ENCODE results near the gene TIPARP.
"Not testable (repeated sequence)": the region's sequence is repeated elsewhere in the genome, so short reads cannot be mapped to it uniquely, and the experiment has no call there.

The TIPARP gene

GRCh38 chr3:156720826-156721225, 46.4 kb downstream of the TIPARP start:
- DNase-seq, result no peak

- no peak for DNase-seq
These were observed 47.6 kb downstream of the TIPARP start for GRCh38 chr3:156721687-156722618.

DNA sequence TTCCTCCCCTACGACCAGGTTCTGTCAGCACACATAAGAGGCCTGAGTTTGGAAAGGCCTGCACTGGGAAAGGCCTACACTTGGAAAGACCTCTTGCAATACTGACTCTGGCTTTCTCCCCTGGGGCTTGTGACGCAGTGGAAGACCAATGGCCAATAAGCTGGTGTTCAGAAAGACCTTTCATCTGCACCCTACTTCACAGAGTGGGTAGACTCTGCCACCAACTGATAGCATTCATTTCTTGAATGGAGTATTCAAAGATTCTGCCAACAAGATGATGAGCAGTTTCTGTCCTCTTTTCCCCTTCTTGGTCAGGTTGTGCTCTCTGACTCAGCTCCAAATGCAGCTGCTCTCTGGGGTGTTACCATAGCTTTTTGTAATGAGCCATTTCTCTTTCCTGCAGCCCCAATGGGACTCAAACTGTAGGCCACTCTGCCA, 48.8 kb downstream of the TIPARP start:
- no peak for DNase-seq

GRCh38 chr3:156725682-156726081, 51.3 kb downstream of the TIPARP start:
- DNase-seq, result no peak

DNA sequence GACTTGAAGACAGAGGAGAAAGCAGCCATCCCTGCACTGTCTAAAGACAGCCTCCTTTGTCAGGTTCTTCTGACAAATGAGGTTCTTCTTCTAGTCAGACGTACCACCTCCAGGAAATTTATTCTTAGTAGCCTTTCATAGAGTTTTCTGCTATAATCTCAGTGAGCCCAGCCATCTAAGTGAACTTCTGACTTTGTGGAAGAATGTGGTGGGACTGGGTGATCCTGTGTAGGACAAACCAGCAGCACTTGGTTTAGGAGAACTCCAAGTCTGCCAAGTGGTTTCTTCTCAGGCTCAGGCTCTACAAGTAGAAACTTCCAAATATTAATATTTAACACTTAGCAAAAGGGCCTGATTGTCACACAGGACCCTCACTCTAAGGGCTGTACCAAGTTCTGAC, 52.1 kb downstream of the TIPARP start:
- no peak for DNase-seq

DNA sequence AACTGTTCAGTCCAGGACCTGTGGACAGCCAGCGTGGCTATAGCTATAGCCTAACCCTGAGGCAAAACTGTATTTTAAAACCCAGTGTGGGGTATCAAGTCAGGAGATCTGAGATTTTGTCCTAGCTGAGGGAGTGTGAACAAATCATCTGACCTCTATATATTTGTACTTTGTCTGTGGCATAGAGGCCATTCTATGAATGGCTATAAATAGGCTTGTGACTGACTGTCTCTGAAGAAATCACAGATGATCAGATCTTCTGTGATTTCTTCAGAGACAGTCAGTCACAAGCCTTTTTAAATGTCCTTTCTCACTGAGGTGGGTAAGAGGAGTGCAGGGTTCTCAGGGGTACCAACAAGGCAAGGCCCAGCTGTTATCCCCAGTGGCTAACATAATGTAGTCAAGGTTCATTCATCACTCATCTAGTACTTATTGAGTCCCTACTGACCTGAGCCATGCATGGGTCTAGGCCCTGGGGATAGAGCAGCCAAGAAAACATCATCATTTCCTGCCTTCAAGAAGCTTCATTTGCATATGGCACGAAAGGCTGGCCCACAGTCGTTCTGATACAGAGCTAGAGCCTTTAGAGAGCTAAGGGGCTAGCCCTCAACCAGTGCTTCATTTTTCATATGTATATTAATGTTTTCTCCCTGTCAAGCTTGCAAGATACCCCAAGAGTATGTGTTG, 53.3 kb downstream of the TIPARP start:
- DNase-seq, result no peak

GRCh38 chr3:156728267-156728985, 54.0 kb downstream of the TIPARP start:
- no peak for DNase-seq

GRCh38 chr3:156729460-156730179, 55.2 kb downstream of the TIPARP start:
- no peak for DNase-seq

DNA sequence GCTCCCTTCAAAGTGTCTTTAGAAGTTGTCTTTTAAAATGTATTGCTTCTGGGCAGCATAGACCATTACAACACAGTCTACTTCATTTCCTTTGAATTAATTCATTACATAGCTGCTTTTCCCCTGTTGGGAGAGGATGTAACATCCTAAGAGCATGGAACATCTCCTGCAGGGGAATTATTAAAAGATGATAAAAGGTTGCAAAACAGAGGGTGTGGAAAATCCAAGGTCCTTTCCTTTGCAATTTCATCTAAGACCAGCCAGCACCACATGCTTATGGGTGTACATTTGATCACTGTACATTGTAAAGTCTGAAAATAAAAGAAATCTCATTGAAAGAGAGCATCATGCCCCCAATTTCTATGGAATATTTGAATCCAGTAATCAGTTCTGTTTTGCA, 57.4 kb downstream of the TIPARP start:
- no peak for DNase-seq

DNA sequence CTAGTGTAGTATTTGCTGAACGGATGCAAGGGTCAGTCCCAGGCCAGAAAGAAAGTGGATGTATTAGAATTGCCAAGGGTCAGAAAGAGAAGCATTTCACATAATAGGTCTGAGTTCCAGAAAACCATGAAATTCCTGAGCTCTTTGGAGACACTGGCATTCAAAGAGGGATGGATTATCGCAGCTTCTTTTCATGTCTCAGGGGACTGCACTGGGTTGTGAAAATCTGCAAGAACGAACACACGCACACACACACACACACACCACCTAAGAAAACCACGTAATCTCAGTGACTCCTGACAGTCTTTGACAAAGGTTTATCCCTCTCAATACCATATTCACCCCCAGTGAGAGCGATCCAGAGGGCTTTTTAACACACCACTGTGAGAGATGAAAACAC, 57.9 kb downstream of the TIPARP start:
- no peak for DNase-seq

GRCh38 chr3:156732715-156733421, 58.5 kb downstream of the TIPARP start:
- DNase-seq, result no peak

DNA sequence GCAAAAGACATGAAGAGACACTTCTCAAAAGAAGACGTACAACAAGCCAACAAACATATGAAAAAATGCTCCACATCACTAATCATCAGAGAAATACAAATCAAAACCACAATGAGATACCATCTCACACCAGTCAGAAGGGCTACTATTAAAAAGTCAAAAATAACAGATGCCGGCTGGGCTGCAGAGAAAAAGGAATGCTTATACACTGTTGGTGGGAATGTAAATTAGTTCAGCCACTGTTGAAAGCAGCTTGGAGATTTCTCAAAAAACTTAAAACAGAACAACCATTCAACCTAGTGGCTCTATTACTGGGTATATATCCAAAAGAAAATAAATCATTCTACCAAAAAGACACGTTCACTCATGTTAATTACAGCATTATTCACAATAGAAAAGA, 60.3 kb downstream of the TIPARP start:
- not testable (repeated sequence) for DNase-seq

- no peak for DNase-seq
These were observed 61.1 kb downstream of the TIPARP start for GRCh38 chr3:156735471-156735870.

GRCh38 chr3:156737049-156737448, 62.7 kb downstream of the TIPARP start:
- DNase-seq, result not testable (repeated sequence)

DNA sequence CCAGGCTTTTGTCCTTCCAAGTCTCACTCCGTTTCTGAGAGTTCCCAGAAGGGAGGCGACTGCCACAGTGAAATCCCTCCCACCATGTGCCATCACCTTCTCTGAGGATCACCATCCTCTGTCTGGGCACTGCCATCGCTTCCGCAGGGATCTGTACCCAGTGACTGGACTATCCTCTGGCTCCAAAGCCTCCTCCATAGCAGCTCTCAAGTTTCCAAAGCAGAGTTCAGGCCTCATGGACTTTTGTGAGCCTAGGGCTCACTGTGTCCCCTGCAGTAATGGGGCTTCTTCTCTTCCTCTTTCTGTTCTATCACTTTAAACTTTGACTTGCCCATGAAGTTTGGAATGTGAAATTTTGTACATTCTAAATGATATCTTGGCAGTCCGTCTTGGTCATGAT, 63.9 kb downstream of the TIPARP start:
- no peak for DNase-seq

DNA sequence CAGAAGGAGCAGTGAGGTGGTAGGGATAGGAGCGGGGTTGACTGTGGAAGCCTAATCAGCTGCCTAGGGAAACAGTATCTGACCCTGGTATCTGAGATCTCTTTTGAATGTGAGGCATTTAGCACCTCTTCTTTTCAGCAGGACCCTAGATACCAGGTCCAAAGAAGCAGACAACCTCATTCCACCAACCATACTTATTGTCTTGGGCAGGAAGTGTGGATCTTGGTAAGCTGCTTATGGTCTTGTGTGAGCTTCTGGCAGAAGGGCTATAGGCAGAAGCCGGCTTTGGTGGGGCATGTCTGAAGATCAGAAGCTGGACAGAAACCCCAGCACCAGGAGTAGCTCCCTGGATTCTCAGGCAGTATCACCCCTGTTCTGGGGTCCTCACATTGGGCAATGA, 65.6 kb downstream of the TIPARP start:
- DNase-seq, result no peak

GRCh38 chr3:156740581-156740980, 66.2 kb downstream of the TIPARP start:
- not testable (repeated sequence) for DNase-seq

DNA sequence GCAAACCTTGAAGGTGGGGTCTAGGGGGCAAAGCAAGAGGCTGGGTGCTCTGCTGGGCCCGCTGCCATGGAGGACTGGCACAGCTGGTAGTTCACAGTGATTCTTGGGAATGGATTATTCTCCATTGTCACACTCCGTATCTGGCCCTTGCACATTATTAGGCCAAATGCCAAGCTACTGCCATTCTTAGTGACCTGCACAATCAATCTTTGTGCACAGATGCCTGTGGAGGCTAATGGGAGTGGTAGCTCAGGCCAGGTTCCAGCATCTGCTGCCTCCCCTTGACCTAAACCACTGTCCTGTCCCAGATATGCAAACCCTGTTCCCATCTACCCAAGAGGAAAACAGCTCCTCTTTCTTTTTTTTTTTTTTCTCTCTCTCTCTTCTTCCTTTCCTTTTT, 67.5 kb downstream of the TIPARP start:
- no peak for DNase-seq

DNA sequence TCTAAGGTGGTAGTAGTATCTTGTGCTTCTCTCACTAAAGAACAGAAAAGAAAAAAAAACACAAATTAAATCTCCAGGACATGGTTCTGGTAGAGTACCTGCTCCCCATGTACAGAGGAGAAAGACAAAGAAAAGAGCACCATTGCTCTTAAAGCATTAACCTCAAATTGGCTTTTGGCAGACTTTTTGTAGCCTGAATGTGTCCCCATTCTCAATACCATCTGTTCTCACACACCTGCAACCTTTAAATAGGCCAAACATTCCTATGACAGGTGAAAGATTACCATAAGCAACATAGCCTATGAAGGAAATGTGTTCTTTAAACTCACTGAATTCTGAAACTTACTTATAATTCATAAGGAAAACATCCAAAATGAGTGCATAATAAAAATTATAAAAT, 68.0 kb downstream of the TIPARP start:
- no peak for DNase-seq

- DNase-seq, result no peak
These were observed 69.5 kb downstream of the TIPARP start for GRCh38 chr3:156743859-156744258.

DNA sequence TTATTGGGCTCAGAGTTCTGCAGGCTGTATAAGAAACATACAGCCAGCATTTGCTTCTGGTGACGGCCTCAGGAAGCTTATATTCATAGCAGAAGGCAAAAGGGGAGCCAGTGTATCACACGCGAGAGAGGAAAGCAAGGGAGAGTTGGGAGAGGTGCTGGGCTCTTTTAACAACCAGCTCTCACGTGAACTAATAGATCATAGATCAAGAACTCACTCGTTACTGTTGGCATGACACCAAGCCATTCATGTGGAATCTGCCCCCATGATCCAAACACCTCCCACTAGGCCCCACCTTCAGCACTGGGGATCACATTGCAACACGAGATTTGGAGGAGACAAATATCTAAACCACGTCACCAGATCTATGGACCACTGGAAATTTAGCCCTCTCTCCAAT, 70.2 kb downstream of the TIPARP start:
- DNase-seq, result no peak

DNA sequence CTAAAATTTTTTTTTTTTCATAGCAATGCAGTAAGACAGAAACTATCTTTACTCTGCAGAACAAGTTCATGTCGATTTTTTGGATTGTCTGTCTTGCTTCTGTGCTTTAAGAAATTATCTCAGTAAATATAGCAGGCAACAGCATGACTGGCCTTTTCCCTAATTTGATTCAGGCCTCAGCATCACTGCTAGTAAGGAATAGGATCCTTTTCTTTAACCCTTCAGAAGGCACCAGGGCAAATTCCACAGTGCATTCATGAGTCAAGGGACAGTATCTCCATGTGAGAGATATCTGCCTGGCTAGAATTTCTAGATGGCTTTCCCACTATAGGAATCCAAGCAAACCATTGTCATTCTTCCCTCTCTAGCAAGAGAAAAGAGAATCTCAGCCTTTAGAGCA, 71.4 kb downstream of the TIPARP start:
- DNase-seq, result no peak
